Prostate gland (tissue), 2 donors: ENCODE data around the gene KTN1. TPM values are rescaled to one million over a fixed set of nuclear protein-coding genes. Genes with fewer than 3 reads are reported as not detected.

Experiments used
- DNase-seq: peaks from one replicate; pipeline ENCODE4 v3.0.0-alpha.2; 2019; ENCODE audit warnings: low spot score
- H3K27ac ChIP-seq, 2 donors: fragments of 200-600 bp; sonication (generic); 2 replicates each; pipeline ENCODE4 v1.5.1; 2017 to 2019
- H3K27me3 ChIP-seq: fragments of 200-600 bp; sonication (generic); replicated peaks from 2 replicates; pipeline ENCODE4 v1.5.1; 2019; ENCODE audit not compliant: insufficient read depth
- H3K36me3 ChIP-seq, 2 donors: fragments of 200-600 bp; sonication (generic); 1 replicate in 1 of 2; 2 replicates in 1 of 2; pipeline versions ENCODE4 v1.5.1 to v1.8.1; 2017 to 2019
- H3K4me1 ChIP-seq: fragments of 200-600 bp; sonication (generic); replicated peaks from 2 replicates; pipeline ENCODE4 v1.5.1; 2019
- H3K4me3 ChIP-seq, 2 donors: fragments of 200-600 bp; sonication (generic); 2 replicates each; pipeline ENCODE4 v1.5.1; 2017 to 2019
- H3K9me3 ChIP-seq: fragments of 200-600 bp; sonication (generic); 2 replicates; pipeline ENCODE4 v1.5.1; 2017
- POLR2A ChIP-seq: fragments of 450-650 bp; IDR thresholded peaks from one replicate; pipeline ENCODE4 v1.6.1; 2016; ENCODE audit warnings: antibody characterized with exemption, mild to moderate bottlenecking
- POLR2AphosphoS5 ChIP-seq: sonication (generic); formaldehyde crosslinking; IDR thresholded peaks from one replicate; pipeline ENCODE4 v1.6.1; 2017; ENCODE audit warnings: antibody characterized with exemption
- WGBS: methylation state at CpG from one replicate; pipeline ENCODE4 v1.1.5; 2018; 5-methylcytosine and 5-hydroxymethylcytosine counted together
- intact Hi-C: fragments of 100-400 bp; cut with DNase I; formaldehyde crosslinking; loops from one replicate; pipeline ENCODE4 v1.14.2; 2022
- total RNA-seq, 2 donors: library from RNA; depleted of rRNA; stranded (reverse); fragments of >200 nt; gene quantifications; one replicate each; pipeline ENCODE4 v1.1.0, GENCODE V29; 2016
- TF ChIP-seq, protein P1 (sequence below), 4 experiments: fragments of 200-600 bp in 2 of 4; fragments of 450-650 bp in 2 of 4; sonication (generic) in 2 of 4; IDR thresholded peaks; 1 replicate in 3 of 4; 2 replicates in 1 of 4; pipeline ENCODE4 v1.5.1; 2016 to 2019; ENCODE audit warnings: antibody characterized with exemption in 4 of 4, mild to moderate bottlenecking in 2 of 4, moderate library complexity in 2 of 4

The KTN1 gene
- total RNA-seq, 2 donors from 2014 or later, result 84.2 to 162 TPM

- no peak for DNase-seq
- no peaks in the 10 kb centered on the region for H3K4me1 ChIP-seq
- no peaks in the 10 kb centered on the region for H3K9me3 ChIP-seq
- H3K27me3 ChIP-seq, result no peaks in the 10 kb centered on the region
- no peak overlapping the region for H3K4me3 ChIP-seq
- intact Hi-C loops, result no loop called here
- WGBS, result 54% methylated on average over 2 of the region's 2 CpGs
- no peak overlapping the region for H3K27ac ChIP-seq
- no peak for TF ChIP-seq POLR2AphosphoS5
- TF ChIP-seq, protein P1, sequence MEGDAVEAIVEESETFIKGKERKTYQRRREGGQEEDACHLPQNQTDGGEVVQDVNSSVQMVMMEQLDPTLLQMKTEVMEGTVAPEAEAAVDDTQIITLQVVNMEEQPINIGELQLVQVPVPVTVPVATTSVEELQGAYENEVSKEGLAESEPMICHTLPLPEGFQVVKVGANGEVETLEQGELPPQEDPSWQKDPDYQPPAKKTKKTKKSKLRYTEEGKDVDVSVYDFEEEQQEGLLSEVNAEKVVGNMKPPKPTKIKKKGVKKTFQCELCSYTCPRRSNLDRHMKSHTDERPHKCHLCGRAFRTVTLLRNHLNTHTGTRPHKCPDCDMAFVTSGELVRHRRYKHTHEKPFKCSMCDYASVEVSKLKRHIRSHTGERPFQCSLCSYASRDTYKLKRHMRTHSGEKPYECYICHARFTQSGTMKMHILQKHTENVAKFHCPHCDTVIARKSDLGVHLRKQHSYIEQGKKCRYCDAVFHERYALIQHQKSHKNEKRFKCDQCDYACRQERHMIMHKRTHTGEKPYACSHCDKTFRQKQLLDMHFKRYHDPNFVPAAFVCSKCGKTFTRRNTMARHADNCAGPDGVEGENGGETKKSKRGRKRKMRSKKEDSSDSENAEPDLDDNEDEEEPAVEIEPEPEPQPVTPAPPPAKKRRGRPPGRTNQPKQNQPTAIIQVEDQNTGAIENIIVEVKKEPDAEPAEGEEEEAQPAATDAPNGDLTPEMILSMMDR (IDR thresholded peaks at IDR 0.05), result no peak
- TF ChIP-seq POLR2A, result no peak
- no peaks in the 10 kb centered on the region for H3K36me3 ChIP-seq
Observed at GRCh38 chr14:55585854-55586253, 5.8 kb downstream of the KTN1 start.

DNA sequence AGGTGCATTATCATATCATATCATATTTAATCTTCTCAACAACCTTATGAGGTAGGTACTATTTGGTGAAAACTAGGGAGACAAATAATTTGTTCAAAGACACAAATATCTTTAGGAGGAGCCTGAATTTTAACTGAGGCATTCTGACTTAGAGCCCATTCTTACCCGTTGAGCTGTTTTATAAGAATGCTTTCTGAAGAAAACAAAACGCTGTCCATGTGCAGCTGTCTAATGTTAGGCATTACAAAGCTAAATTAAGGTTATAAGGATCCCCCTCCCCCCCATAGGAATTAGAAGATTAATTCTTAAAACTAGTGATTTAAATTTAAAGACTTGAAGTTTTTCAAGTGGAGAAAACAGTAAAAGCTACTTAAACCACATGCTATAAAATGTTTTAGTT lies 6.4 kb downstream of the KTN1 start:
- Histone ChIP-seq H3K4me3 (no peak overlapping the region), H3K9me3 (no peaks in the 10 kb centered on the region), H3K36me3 (no peaks in the 10 kb centered on the region), H3K4me1 (no peaks in the 10 kb centered on the region), H3K27ac (no peak overlapping the region), H3K27me3 (no peaks in the 10 kb centered on the region)
- no peak for DNase-seq
- intact Hi-C loops, result no loop called here
- TF ChIP-seq POLR2A (no peak), POLR2AphosphoS5 (no peak)
- TF ChIP-seq, protein P1 (IDR thresholded peaks at IDR 0.05), result no peak
- 42% methylated on average over 2 of the region's 2 CpGs for WGBS

DNA sequence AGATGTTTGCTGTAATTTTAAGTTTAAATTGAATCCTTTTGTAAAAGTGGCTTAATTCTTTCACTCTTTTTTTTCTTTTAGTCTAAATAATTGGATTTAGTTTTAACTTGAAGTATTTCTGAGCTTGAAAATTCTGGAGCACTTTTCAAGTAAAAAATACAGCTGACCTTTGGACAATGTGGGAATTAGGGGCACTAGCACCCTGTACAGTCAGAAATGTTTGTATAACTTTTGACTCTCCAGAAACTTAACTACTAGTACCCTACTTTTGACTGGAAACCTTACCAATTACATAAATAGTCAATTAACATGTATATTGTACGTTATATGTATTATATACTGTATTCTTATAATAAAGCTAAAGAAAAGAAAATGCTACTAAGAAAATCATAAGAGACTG lies 7.8 kb downstream of the KTN1 start:
- Histone ChIP-seq H3K36me3 (no peaks in the 10 kb centered on the region), H3K27ac (no peak overlapping the region), H3K27me3 (no peaks in the 10 kb centered on the region), H3K4me3 (no peak overlapping the region), H3K4me1 (no peaks in the 10 kb centered on the region), H3K9me3 (no peaks in the 10 kb centered on the region)
- DNase-seq, result no peak
- WGBS, result 75% methylated on average over 1 of the region's 1 CpG
- intact Hi-C loops, result no loop called here
- TF ChIP-seq POLR2A (no peak), POLR2AphosphoS5 (no peak)
- TF ChIP-seq, protein P1 (IDR thresholded peaks at IDR 0.05), result no peak

GRCh38 chr14:55588259-55588699 lies 8.3 kb downstream of the KTN1 start:
- Histone ChIP-seq H3K27me3 (no peaks in the 10 kb centered on the region), H3K4me3 (no peak overlapping the region), H3K9me3 (no peaks in the 10 kb centered on the region), H3K4me1 (no peaks in the 10 kb centered on the region), H3K36me3 (no peaks in the 10 kb centered on the region), H3K27ac (no peak overlapping the region)
- 38% methylated on average over 2 of the region's 2 CpGs for WGBS
- TF ChIP-seq POLR2AphosphoS5 (no peak), POLR2A (no peak)
- TF ChIP-seq, protein P1 (IDR thresholded peaks at IDR 0.05), result no peak
- no peak for DNase-seq
- intact Hi-C loops, result no loop called here

DNA sequence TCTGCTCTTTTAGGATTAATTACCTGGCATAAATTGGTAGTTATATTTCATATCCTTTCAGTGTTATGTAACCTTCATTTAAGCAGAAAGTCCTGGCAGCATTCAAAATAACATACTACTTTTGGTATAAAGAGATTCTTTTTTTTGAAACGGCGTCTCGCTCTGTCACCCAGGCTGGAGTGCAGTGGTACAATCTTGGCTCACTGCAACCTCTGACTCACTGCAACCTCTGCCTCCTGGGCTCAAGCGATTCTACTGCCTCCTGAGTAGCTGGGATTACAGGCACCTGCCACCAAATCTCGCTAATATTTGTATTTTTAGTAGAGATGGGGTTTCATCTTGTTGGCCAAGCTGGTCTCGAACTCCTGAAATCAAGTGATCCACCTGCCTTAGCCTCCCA lies 9.2 kb downstream of the KTN1 start:
- no peak overlapping the region for H3K27ac ChIP-seq
- no peaks in the 10 kb centered on the region for H3K36me3 ChIP-seq
- H3K27me3 ChIP-seq, result no peaks in the 10 kb centered on the region
- DNase-seq, result no peak
- H3K4me3 ChIP-seq, result no peak overlapping the region
- H3K9me3 ChIP-seq, result no peaks in the 10 kb centered on the region
- intact Hi-C loops, result no loop called here
- no peak for TF ChIP-seq POLR2AphosphoS5
- TF ChIP-seq, protein P1 (IDR thresholded peaks at IDR 0.05), result no peak
- TF ChIP-seq POLR2A, result no peak
- 79% methylated on average over 6 of the region's 6 CpGs for WGBS
- no peaks in the 10 kb centered on the region for H3K4me1 ChIP-seq
